ENCODE data around the gene SNX14.
"Not testable (repeated sequence)": the region's sequence is repeated elsewhere in the genome, so short reads cannot be mapped to it uniquely, and the experiment has no call there.

SNX14 gene

GRCh38 chr6:85585741-85586140 is 7.9 kb downstream of the SNX14 start:
- DNase-seq: no peak

DNA sequence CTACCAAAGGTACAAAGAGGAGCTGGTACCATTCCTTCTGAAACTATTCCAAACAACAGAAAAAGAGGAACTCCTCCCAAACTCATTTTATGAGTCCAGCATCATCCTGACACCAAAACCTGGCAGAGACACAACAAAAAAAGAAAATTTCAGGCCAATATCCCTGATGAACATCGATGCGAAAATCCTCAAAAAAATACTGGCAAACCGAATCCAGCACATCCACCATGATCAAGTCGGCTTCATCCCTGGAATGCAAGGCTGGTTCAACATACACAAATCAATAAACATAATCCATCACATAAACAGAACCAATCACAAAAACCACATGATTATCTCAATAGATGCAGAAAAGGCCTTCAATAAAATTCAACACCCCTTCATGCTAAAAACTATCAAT is 10.8 kb downstream of the SNX14 start:
- not testable (repeated sequence) for DNase-seq

DNA sequence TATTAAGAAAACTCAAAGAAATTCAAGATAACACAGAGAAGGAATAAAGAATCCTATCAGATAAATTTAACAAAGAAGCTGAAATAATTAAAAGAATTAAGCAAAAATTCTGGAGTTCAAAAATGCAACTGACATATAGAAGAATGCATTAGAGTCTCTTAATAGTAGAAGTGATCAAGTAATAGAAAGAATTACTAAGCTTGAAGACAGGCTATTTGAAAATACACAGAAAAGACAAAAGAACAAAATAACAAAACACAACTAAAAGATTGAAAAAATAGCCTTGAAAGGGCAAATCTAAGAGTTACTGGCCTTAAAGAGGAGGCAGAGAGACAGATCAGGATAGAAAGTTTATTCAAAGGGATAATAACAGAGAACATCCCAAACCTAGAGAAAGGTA is 12.1 kb downstream of the SNX14 start:
- DNase-seq: no peak

DNA sequence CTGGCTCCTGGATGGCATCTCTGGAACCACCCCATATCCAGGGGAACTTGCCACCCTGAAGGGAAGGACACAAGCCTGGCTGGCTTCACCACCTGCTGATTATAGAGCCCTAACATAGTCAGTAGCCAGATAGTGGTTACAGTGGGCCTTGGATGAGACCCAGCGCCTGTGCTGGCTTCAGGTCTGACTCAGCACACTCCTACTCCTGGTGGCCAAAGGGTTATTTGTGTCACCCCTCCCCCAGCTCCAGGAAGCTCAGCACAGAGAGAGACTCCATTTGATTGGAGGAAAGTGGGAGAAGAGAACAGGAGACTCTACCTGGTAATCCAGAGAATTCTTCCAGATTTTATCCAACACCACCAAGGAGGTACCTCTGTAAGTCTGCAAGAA is 12.8 kb downstream of the SNX14 start:
- DNase-seq: no peak

GRCh38 chr6:85580118-85580877 is 13.4 kb downstream of the SNX14 start:
- no peak for DNase-seq

GRCh38 chr6:85579581-85579980 is 14.1 kb downstream of the SNX14 start:
- DNase-seq: no peak

DNA sequence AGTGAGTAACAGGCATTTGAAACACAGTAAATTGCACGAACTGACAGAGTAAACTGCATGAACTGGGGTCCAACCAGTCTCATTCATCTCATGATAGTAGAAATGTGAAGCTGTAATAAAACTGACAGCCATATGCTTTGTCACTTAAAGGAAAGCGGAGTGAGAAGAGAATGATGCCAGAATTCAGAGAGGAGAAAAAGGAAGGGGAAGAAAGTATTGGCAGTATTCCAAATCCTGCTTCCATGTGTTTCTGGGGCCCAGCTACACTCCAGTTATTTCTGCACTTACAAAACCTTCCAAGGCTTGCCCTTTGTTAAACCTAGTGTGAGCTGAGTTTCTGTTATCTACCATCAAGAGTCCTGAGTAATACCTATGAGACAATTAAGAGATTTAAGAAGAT is 17.2 kb downstream of the SNX14 start:
- no peak for DNase-seq

DNA sequence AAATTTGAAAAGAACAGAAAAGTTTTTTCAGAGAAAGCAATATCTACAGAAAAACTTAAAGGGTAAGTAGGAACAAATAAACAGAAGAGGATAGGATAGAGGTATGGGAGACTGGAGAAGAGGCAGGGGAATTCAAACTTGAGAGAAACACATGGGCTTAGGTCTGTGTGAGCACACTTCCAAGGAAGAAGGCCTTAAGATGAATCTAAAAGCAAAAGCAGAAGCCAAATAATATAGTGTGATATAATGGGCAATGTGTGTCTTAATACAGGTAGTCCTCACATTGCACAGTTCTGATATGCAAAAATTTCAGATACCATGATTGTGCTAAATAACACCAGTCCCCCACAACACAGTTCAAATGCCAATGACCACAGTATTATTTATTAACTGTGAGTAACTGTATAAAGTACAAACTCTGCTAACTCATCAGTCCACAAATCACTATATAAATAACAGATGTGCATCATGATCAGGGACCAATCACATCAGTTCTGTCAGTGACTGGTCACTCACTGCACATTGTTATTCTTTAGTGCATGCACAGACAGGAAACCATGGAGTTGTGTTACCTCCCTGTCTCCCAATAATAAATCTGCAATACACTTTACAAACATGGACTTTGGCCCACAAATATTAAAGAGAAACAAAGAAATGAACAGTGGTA is 18.6 kb downstream of the SNX14 start:
- DNase-seq: no peak

DNA sequence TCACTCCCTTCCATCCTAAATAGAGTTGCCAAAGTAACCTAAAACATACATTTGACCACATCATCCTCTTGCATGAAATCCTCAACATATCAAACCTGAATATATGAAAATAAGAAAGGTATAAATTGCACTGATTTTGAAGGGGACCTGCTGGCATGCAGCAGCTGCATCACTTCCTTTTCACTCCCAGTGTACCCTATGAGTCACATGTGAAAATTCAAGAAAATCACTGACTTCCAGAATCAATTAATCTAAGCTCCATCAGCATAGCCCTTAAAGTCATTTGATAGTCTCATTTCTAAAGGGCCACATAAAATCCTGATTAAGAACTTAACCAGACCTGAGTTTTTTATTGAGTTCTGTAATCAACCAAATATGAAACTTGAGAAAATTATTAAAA is 24.3 kb downstream of the SNX14 start:
- DNase-seq: no peak

DNA sequence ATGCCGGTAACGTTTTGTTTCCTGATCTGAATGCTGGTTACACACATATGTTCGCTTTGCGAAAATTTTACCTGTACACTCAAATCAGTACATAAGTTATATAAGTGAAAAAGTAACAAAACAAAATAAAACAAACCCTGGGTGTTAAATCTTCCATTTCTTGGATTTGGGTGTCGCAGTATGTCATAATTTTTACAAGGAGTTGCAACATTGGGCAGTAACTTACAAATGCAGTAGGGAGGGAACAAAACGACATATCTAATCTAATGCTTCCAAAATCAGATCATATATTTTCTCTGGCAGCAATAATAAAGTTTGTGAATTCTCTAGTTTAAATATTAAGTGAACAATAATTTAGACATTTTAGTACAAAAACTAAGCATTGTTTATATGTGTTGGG is 25.2 kb downstream of the SNX14 start:
- no peak for DNase-seq

- no peak for DNase-seq
Measured at GRCh38 chr6:85565736-85566135, 27.9 kb downstream of the SNX14 start.

GRCh38 chr6:85564223-85564622 is 29.4 kb downstream of the SNX14 start:
- DNase-seq: not testable (repeated sequence)

DNA sequence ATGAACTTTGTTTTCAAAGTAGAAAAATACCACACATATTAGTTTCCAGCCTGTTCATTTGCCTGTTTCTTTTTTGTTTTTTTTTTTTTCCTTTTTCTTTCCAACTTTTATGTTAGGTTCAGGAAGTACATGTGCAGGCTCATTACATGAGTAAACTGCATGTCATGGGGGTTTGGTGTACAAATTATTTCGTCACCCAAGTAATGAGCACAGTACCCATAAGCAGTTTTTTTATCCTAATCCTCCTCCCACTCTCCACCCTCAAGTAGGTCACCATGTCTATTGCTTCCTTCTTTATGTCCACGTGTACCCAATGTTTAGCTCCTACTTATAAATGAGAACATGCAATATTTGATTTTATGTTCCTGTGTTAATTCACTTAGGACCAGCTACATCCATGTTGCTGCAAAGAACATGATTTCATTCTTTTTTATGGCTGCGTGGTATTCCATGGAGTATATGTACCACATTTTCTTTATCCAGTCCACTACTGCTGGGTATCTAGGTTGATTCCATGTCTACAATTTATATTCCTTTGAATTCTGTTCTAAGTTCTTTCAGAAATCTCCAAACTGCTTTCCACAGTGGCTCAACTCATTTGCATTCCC is 31.8 kb downstream of the SNX14 start:
- DNase-seq: no peak

DNA sequence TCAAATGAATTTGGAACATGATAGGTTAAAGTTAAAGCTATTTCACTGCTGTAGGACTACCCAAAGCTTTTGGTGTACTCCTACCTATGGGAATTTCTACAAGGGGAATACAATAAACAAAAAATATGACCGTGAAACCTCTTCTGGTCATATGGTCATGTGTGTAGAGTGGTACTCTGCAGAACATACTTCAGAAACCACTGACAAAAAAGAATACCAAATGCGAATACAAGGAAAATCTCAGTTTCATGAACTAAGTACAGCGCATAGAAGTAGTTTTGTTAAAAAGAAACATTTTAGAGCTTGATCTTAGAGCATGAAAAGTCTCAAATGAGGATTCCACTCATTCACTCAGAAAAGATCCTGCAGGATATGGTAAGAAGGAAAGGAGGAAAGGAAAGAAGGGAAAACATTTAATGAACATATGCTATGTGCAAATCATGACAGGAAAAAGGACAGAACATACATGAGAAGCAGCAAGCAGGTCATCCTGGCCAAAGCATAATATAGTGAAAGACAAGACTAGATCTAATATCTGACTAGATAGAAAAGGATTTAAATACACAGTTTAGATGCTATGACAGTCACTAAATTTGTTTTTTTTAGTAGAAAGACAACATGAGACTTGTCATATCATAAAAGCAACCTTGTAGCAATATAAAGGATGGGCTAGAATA is 36.5 kb downstream of the SNX14 start:
- no peak for DNase-seq

DNA sequence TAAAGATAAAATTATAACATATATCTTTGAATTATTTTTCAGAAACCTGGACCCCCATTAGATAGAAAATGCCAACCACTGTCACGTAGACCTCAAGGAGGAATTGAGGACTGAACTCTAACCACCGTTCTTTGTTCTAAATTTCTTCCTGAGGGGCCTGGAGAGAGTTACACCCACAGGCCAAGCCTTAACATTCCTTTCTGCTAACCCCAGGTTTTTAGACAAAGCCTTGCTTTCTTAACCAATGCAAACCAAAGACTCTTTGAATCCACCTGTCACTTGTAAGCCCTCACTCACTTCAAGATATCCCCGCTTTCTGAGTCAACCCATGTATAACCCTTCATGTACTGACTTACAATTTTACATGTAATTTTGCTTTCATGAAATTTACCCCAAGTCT is 41.0 kb downstream of the SNX14 start:
- DNase-seq: no peak

DNA sequence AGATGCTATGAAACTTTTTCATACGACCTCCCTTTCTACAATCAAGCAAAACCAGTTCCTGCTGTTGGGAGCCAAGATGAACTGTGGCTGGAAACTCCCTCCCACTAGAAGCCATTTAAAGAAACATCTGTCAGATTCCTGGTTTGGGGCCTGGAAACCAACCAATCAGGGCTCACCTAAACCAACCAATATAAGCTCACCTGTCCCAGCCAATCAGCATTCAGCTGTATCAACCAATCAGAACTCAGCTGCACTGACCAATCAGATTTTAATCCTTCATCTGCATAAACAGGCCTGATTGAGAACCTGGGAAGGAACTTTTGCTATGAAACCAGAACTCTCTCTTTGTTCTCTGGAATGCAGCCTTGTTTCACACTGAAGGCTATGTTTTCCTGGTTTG is 42.4 kb downstream of the SNX14 start:
- DNase-seq: no peak

GRCh38 chr6:85547719-85548118 is 45.9 kb downstream of the SNX14 start:
- DNase-seq: no peak

DNA sequence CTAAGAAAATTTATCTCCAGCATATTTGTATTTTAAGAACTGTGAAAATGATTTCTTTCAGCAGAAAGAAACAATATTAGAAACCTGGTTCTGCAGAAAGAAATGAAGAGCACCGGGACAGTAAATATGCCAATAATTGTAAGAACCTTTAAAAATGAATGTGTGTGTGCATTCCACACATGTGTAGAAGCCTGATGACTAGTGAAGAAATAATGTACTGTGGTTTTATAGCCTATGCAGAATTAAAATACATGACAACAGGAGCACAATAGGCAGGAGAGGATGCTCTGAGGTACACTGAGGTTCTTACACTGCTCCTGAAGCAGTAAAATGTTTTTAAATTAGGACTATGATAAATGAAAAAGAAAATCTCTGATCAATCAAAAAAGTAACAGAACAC is 48.9 kb downstream of the SNX14 start:
- DNase-seq: no peak

GRCh38 chr6:85537055-85537494 is 56.6 kb downstream of the SNX14 start:
- no peak for DNase-seq

DNA sequence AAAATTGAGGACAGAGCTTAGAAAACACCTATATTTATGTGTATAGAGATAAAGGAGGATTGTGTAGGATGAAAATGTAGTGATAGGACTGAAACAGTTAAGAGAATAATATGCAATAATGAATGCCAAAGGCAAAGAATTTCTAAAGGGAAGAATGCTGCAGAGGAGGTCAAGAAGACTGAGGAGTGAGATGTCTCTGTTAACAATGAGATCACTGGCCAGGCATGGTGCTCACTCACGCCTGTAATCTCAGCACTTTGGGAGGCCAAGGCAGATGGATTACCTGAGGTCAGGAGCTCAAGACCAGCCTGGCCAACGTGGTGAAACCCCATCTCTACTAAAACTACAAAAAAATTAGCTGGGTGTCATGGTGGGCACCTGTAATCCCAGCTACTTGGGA is 69.4 kb downstream of the SNX14 start:
- DNase-seq: not testable (repeated sequence)

DNA sequence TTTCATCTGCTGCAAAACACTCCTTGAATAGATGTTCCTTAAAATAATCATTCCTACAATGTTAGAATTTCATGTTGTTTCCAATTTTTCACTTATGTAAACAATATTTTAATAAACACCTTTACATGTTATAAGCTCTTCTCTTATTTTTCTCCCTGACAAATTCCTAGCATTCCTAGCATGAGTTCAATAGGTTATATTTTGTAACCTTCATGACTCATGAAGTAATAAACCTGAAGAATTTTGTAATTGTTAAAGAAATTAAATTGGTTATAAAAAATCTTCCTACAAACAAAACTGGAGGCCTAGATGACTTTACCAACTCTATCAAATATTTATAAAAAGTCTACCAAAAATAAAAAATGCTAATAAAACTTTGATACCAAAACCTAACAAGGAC is 77.5 kb downstream of the SNX14 start:
- DNase-seq: no peak

- DNase-seq: no peak
Measured at GRCh38 chr6:85506441-85507093, 87.1 kb downstream of the SNX14 start.

- DNase-seq: no peak
Measured at GRCh38 chr6:85498596-85499258, 94.9 kb downstream of the SNX14 start.

All from activated CD8-positive, alpha-beta memory T cell treated with anti-CD3 and anti-CD28 coated beads, Interleukin-2, amount 50 U/mL, for 48 hours (primary cell).